ENCODE data around the gene PTPRK.

DNA sequence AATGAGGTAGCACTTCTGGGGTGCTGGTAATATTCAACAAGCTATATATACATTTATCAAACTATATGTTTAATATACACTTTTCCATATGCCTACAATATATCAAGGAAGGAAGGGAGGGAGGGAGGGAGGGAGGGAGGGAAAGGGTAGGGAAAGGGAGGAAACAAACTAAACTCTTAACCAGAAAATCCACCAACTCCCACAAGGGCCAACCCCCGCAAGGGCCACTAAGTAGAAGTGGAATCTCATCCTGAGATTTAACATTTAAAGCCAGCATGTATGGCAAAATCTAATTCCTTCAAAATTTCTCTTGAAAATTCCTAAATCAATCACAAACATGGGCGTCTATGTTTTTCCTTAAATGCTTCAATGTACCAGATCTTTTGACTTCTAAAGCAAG, 320.9 kb downstream of the PTPRK start:
- no peak for TF ChIP-seq CTCF (IDR thresholded peaks at IDR 0.05; ENCODE audit: low read depth, low read length)
- TF ChIP-seq EZH2phosphoT487 (IDR thresholded peaks at IDR 0.05; ENCODE audit: low read depth) = no peak

Data from OCI-LY3 (cell line).